Endothelial cell of umbilical vein (primary cell): ENCODE data around the gene TBC1D9B. TPM values are rescaled to one million over a fixed set of nuclear protein-coding genes. Genes with fewer than 3 reads are reported as not detected.

Experiments
- BruUV-seq: library from RNA; stranded (reverse); fragments of 400-500 nt; replicated peaks from 2 replicates; lab custom pipeline; 2021; lab: Mats Ljungman, UMichigan
- CTCF ChIA-PET: fragments of 300-600, 350-600 bp; sonication (Branson Sonifier 250); formaldehyde crosslinking; loops from one replicate; lab custom pipeline; 2021; ENCODE audit warnings: antibody characterized with exemption, inconsistent platforms; lab: Charles Lee
- POLR2A ChIA-PET: fragments of 300-600, 350-600 bp; sonication (Branson Sonifier 250); formaldehyde crosslinking; loops from one replicate; lab custom pipeline; 2021; ENCODE audit warnings: antibody characterized with exemption, inconsistent platforms; lab: Charles Lee
- DNase-seq: peaks from one replicate; pipeline ENCODE4 v3.0.0-alpha.2; 2011; ENCODE audit warnings: low read depth, low spot score
- FAIRE-seq: peaks from 2 replicates; lab custom pipeline; 2011; peaks lifted over from hg19 to GRCh38; lab: Jason Lieb, UNC
- H2AFZ ChIP-seq: 2 replicates; pipeline ENCODE4 v1.6.0; 2012; ENCODE audit warnings: low read depth, low read length, control low read depth, inconsistent platforms
- H3K27ac ChIP-seq: 2 replicates; pipeline ENCODE4 v1.5.1; 2011; ENCODE audit warnings: low read depth, mild to moderate bottlenecking, control low read depth, low read length, moderate library complexity; ENCODE audit not compliant: insufficient read depth
- H3K27me3 ChIP-seq, 2 experiments: 2 replicates each; pipeline versions ENCODE4 v1.6.0 to v1.6.1; 2011; ENCODE audit warnings: low read length in 2 of 2, mixed read lengths in 1 of 2; ENCODE audit not compliant: control insufficient read depth in 2 of 2, insufficient read depth in 2 of 2
- H3K36me3 ChIP-seq, 2 experiments: 2 replicates in 1 of 2; 3 replicates in 1 of 2; pipeline ENCODE4 v1.5.1; 2011; ENCODE audit warnings: low read length in 2 of 2, mild to moderate bottlenecking in 1 of 2, moderate library complexity in 1 of 2; ENCODE audit not compliant: control insufficient read depth in 2 of 2, insufficient read depth in 2 of 2; ENCODE audit errors: extremely low read depth in 1 of 2
- H3K4me1 ChIP-seq: 3 replicates; pipeline ENCODE4 v1.5.1; 2011; ENCODE audit warnings: mild to moderate bottlenecking, low read length; ENCODE audit not compliant: control insufficient read depth, insufficient read depth; ENCODE audit errors: extremely low read depth
- H3K4me2 ChIP-seq: 2 replicates; pipeline ENCODE4 v1.6.1; 2011; ENCODE audit warnings: low read length, control low read depth, mixed read lengths; ENCODE audit not compliant: insufficient read depth
- H3K4me3 ChIP-seq, 3 experiments: fragments of 200-600 bp in 1 of 3; sonication (generic), shearing (Covaris generic) in 1 of 3; replicated peaks in 1 of 3; 2 replicates each; pipeline ENCODE4 v1.5.1; 2011 to 2016; ENCODE audit warnings: control low read depth in 3 of 3, low read length in 3 of 3, mild to moderate bottlenecking in 2 of 3, inconsistent platforms in 1 of 3, low read depth in 1 of 3, moderate library complexity in 1 of 3; ENCODE audit not compliant: insufficient read depth in 1 of 3
- H3K79me2 ChIP-seq: 2 replicates; pipeline ENCODE4 v1.6.0; 2012; ENCODE audit warnings: low read length, inconsistent platforms; ENCODE audit not compliant: control insufficient read depth, insufficient read depth
- H3K9ac ChIP-seq: replicated peaks from 2 replicates; pipeline ENCODE3; 2011; ENCODE audit warnings: low read length, control low read depth; ENCODE audit not compliant: insufficient read depth; ENCODE audit errors: extremely low read depth
- H3K9me1 ChIP-seq: replicated peaks from 3 replicates; pipeline ENCODE4 v1.6.0; 2011; ENCODE audit warnings: mild to moderate bottlenecking, low read length; ENCODE audit not compliant: control insufficient read depth, insufficient read depth; ENCODE audit errors: extremely low read depth
- H3K9me3 ChIP-seq: replicated peaks from 2 replicates; pipeline ENCODE4 v1.5.1; 2012; ENCODE audit warnings: low read length, inconsistent platforms; ENCODE audit not compliant: control insufficient read depth, insufficient read depth
- H4K20me1 ChIP-seq: replicated peaks from 2 replicates; pipeline ENCODE3; 2011; ENCODE audit warnings: mild to moderate bottlenecking, low read length; ENCODE audit not compliant: control insufficient read depth, insufficient read depth; ENCODE audit errors: extremely low read depth
- EZH2 ChIP-seq: IDR thresholded peaks from 2 replicates; pipeline ENCODE4 v1.6.1; 2012; ENCODE audit warnings: borderline replicate concordance, low read depth, mild to moderate bottlenecking, moderate library complexity, low read length, inconsistent platforms; ENCODE audit not compliant: severe bottlenecking
- FOS ChIP-seq: IDR thresholded peaks from 2 replicates; pipeline ENCODE4 v1.6.1; 2011; ENCODE audit warnings: mild to moderate bottlenecking, low read length, moderate library complexity, borderline replicate concordance; ENCODE audit not compliant: insufficient read depth
- GATA2 ChIP-seq: IDR thresholded peaks from 2 replicates; pipeline ENCODE4 v1.7.0; 2011; ENCODE audit warnings: low read depth, mild to moderate bottlenecking, moderate library complexity, mixed read lengths, low read length; ENCODE audit not compliant: insufficient read length, insufficient read depth
- JUN ChIP-seq: IDR thresholded peaks from 2 replicates; pipeline ENCODE4 v1.6.1; 2011; ENCODE audit warnings: borderline replicate concordance, low read depth; ENCODE audit not compliant: insufficient read length, insufficient read depth
- MYC ChIP-seq: IDR thresholded peaks from one replicate; pipeline ENCODE4 v1.6.1; 2011; ENCODE audit warnings: mild to moderate bottlenecking, low read depth, low read length
- POLR2A ChIP-seq: IDR thresholded peaks from 2 replicates; pipeline ENCODE4 v1.6.1; 2012; ENCODE audit warnings: low read depth, mild to moderate bottlenecking, control low read depth, low read length
- POLR2AphosphoS5 ChIP-seq: IDR thresholded peaks from 2 replicates; pipeline ENCODE4 v1.6.1; 2012; ENCODE audit warnings: low read depth, mild to moderate bottlenecking, control low read depth, low read length, moderate library complexity; ENCODE audit not compliant: insufficient read depth
- dilution Hi-C: fragments of 300-500 bp; cut with MboI; formaldehyde crosslinking; loops from one replicate; pipeline ENCODE4 v1.15.0; 2019; ENCODE audit warnings: low sequenced_read_pairs; ENCODE audit not compliant: extremely low pct_ligation_motif_present
- intact Hi-C: fragments of 100-400 bp; cut with micrococcal nuclease; formaldehyde crosslinking; loops from one replicate; pipeline ENCODE4 v1.10.0; 2022
- polyA plus RNA-seq, 4 experiments: library from polyadenylated mRNA; depleted of rRNA in 3 of 4; stranded (reverse) in 3 of 4; unstranded in 1 of 4; fragments of >200 nt; gene quantifications; 2 replicates each; pipeline versions ENCODE4 v1.2.1 to v1.2.3, GENCODE V29; 2011 to 2012; ENCODE audit warnings: missing spikeins in 1 of 4
- total RNA-seq: library from RNA; stranded (reverse); gene quantifications from 2 replicates; pipeline ENCODE4 v1.2.3, GENCODE V29; 2021
- TF ChIP-seq, protein P1 (sequence below): IDR thresholded peaks from 2 replicates; pipeline ENCODE4 v1.6.1; 2011; ENCODE audit not compliant: insufficient read depth, insufficient read length
- TF ChIP-seq, protein P2 (sequence below), 2 donors: IDR thresholded peaks; 1 replicate in 1 of 2; 2 replicates in 1 of 2; pipeline ENCODE4 v1.5.1; 2011; ENCODE audit warnings: low read length in 2 of 2, mild to moderate bottlenecking in 2 of 2, moderate library complexity in 2 of 2, control low read depth in 1 of 2, inconsistent platforms in 1 of 2, low read depth in 1 of 2; ENCODE audit not compliant: insufficient read depth in 1 of 2; ENCODE audit errors: extremely low read depth in 1 of 2

TBC1D9B gene
- total and polyA plus RNA-seq, 2 donors (not counting 3 experiments of a cell fraction or from before 2014, with no cell fraction given), result 82.8 to 150 TPM

DNA sequence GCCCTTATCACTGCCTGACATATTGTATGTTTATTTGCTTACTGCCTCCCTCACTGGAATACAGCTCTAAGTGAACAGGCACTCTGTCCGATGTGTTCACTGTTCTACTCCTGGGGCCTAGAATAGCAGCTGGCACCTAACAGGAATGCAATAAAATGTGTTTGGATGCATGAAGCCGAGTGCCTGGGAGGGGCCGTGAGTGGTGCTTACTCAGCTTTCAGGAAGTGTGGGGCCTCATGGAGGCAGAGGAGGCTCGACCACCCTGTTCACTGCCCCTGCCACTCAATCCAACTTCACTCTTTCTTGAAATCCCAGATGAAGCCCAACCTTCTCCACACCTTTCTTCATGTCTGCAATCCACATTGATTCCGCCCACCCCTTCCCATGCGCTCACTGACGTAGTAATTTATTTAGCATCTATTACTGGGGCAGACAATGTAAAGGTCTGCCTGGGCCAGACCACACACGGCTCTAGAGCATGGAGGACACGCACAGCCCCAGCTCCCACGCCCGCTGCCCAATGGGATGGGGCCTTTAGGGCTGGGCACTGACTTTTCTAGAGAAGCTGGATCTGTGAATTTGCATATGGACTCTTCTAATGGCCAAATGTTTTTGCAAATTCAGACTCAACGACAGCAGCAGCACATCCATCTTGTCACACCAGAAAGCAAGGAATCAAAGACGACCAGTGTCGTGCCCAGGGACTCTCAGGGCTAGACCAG lies 21.3 kb downstream of the TBC1D9B start:
- TF ChIP-seq FOS (no peak), MYC (no peak), POLR2A (no peak), GATA2 (no peak), JUN (no peak), POLR2AphosphoS5 (no peak), EZH2 (no peak)
- TF ChIP-seq, protein P1, sequence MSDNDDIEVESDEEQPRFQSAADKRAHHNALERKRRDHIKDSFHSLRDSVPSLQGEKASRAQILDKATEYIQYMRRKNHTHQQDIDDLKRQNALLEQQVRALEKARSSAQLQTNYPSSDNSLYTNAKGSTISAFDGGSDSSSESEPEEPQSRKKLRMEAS, result no peak
- TF ChIP-seq, protein P2, sequence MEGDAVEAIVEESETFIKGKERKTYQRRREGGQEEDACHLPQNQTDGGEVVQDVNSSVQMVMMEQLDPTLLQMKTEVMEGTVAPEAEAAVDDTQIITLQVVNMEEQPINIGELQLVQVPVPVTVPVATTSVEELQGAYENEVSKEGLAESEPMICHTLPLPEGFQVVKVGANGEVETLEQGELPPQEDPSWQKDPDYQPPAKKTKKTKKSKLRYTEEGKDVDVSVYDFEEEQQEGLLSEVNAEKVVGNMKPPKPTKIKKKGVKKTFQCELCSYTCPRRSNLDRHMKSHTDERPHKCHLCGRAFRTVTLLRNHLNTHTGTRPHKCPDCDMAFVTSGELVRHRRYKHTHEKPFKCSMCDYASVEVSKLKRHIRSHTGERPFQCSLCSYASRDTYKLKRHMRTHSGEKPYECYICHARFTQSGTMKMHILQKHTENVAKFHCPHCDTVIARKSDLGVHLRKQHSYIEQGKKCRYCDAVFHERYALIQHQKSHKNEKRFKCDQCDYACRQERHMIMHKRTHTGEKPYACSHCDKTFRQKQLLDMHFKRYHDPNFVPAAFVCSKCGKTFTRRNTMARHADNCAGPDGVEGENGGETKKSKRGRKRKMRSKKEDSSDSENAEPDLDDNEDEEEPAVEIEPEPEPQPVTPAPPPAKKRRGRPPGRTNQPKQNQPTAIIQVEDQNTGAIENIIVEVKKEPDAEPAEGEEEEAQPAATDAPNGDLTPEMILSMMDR (IDR thresholded peaks at IDR 0.05; ENCODE audit: extremely low read depth in 1 of 2, insufficient read depth in 1 of 2, low read depth in 1 of 2, low read length in 2 of 2), result no peak
- Histone ChIP-seq H3K27me3 (no peaks in the 10 kb centered on the region), H4K20me1 (no peaks in the 10 kb centered on the region), H3K9me1 (no peaks in the 10 kb centered on the region), H2AFZ (no peak overlapping the region), H3K79me2 (no peaks in the 10 kb centered on the region), H3K27ac (no peak overlapping the region), H3K4me2 (no peak overlapping the region), H3K9me3 (peaks cover 8% of the 10 kb centered on the region), H3K4me1 (no peaks in the 10 kb centered on the region), H3K36me3 (peaks cover 20 to 54% of the 10 kb centered on the region in 2 experiments), H3K9ac (no peak overlapping the region), H3K4me3 (no peak overlapping the region)
- CTCF ChIA-PET, result no interaction called here
- BruUV-seq, result no TSS peak
- intact Hi-C loops, result no loop called here
- DNase-seq, result no peak
- FAIRE-seq, result no peak
- dilution Hi-C loops, result no loop called here
- POLR2A ChIA-PET, result no interaction called here
